Fibroblast of gingiva (primary cell): ENCODE results near the gene CST3.
"Not testable (repeated sequence)": the region's sequence is repeated elsewhere in the genome, so short reads cannot be mapped to it uniquely, and the experiment has no call there.

ENCODE experiments used
- DNase-seq: peaks from one replicate; pipeline ENCODE4 v3.0.0-alpha.2; 2011; ENCODE audit warnings: low read depth

The CST3 gene

DNA sequence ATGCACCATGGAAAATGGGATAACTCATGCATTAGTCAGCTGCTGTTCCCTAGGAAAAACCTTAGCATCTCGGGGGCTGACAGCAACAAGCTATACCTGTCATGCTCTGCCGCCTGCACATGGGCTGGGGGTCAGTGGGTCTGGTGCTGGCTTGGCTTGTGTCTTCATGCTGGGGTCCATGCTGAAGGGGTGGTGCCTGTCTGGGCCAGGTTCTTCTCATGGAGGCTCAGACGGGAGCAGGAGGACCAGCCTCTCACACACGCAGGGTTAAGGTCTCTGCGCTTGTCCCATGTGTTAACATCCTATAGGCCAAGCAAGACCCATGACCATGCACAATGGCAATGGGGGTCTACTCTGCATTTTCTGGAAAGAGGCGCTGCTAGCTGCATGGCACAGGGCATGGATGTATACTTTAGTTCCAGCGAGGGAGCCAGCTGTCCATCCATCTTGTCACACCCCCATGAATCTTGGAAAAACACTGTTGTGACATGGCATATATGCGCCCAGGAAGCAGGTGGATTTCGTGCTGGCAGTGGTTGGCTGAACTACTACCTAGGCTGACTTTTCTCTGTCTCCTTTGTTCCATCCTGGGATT lies 24.6 kb upstream of the CST3 start:
- no peak for DNase-seq

DNA sequence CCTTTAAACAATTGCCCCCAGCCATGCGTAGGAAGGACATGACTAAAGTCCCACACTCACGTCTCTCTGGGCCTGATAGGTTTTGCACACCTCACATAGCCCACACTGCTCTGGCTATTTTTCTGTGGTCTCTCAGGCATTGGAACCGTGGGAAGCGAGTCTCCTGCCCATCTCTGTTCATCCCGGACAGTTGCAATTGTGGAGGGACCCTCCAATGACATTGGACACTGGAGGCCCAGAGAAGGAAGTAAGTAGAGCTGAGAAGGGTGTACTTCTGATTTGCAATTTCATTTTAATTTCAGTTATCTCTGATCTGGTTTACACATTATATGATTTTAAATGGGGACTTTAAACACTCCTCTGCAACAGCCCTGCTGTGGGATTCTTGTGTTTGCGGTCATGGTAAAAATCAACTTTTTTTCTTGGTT lies 23.3 kb upstream of the CST3 start:
- DNase-seq = no peak

DNA sequence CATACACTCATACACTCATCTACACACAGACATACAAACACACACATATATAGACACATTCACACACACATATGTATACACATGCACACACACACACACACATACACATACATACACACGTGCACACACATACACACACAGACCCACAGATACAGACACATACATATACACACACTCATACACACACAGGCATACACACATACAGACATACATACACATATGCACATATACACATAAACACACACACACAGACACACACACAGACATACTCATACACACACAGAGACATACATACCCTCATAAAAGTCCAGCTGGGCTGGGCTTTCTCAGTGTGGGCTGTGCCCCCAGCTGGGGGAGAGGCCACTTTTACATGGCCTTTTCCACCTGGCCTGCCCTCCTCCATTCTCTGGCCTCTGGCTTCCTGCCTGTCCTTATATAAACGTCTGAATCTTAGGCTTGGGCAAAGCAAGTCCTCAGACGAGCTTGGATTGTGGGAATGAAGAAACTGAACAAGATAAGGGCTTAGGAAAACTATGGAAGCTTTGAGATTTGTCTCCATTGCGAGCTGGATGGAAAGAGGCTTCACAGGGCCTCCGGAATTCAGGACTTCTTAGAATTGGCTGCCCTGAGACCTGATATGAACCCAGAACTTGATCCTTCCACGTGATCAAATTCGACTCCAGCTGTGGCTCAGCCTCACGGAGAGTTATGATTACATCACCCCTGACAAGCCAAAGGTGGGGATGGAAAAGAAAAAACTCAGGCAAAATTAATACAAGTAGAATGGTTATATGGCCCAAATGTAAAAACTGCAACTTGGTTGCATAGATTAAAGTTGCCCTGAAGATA lies 22.5 kb upstream of the CST3 start:
- DNase-seq = peak; percentile 78

DNA sequence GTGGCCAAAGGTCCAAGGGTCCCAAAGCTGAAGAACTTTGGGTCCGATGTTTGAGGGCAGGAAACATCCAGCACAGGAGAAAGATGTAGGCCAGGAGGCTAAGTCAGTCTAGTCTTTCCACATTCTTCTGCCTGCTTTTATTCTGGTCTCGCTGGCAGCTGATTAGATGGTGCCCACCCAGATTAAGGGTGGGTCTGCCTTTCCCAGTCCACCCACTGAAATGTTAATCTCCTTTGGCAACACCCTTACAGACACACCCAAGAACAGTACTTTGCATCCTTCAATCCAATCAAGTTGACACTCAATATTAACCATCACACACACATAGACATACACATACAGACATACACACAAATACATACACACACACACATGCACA lies 21.8 kb upstream of the CST3 start:
- DNase-seq = not testable (repeated sequence)

DNA sequence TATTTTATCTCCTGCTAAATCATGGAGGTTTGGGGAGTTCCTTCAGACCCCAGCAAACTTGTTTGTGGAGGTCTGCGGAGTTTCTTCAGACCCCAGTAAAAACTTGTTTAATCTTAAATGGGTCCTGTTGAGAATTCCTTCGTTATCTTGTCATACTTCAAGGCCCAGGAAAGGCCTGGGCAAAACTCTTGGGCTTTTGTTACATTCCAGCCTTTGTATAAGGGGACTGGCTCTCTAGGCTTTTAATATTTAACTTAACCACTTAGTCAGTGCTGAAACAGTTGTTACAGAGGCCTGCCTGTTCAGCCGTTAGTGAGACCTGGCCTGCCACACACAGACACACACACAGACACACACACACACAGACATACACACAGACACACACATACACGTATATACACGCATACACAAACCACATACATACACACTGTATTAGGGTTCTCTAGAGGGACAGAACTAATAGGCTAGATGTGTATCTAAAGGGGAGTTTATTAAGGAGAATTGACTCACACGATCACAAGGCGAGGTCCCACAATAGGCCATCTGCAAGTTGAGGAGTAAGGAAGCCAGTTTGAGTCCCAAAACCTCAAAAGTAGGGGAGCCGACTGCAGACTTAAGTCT lies 21.3 kb upstream of the CST3 start:
- no peak for DNase-seq

- no peak for DNase-seq
Observed at GRCh38 chr20:23658336-23658735, 20.6 kb upstream of the CST3 start.

DNA sequence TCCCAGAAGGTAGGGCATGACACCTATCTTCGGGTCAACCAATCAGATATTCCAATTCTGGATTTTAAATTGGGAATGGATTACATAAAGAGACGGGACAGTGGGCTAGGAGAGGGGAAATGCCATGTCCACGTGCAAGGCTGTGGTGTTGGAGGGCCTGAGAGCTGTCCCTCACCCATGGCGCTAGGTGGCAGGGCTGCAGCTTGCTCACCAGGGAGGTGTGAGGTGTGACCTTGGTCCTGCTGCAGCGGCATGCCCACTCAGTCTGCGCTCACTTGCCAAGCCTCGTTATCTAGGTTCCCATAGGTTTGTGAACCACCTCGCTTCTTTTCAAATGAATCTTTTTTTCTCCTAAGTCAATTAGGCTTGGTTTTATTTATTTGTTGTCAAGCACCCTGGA lies 19.4 kb upstream of the CST3 start:
- no peak for DNase-seq

GRCh38 chr20:23656372-23656771 lies 18.6 kb upstream of the CST3 start:
- DNase-seq = no peak

DNA sequence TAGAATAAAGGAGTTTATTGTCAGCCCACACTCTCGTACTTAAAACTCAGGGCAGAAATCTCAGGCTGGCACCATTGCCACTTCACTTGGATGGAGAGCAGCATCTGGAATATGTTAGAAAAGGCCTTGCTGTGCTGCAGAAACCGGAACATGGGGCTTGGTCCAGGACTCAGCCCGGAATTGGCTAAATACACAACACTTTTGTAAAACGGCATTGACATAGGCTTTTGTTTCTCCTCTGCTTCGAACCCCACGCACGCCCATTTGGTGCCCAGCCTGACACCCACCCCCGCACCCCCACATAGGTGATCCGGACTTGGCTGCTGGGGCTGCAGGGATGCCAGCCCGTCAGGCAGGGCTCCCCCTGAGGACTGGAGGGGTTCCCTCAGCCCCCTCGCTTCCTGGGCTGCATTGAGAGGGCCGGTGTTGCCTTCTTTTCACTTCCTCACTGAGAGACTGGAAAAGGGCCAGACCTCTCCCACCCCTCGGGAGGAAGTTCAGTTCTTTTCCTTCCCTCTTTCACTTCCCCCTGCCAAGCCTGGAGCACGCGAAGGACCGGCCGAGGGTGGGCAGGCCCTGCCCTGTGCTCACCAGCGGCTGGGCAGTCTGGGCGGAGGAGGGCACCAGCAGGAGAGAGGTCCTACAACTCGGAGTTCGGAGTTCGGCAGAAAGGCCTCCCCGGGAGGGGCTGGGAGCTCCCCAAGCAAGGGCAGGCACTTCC lies 17.9 kb upstream of the CST3 start:
- peak; percentile 34 for DNase-seq

- DNase-seq = no peak
Observed at GRCh38 chr20:23654717-23655116, 17.0 kb upstream of the CST3 start.

DNA sequence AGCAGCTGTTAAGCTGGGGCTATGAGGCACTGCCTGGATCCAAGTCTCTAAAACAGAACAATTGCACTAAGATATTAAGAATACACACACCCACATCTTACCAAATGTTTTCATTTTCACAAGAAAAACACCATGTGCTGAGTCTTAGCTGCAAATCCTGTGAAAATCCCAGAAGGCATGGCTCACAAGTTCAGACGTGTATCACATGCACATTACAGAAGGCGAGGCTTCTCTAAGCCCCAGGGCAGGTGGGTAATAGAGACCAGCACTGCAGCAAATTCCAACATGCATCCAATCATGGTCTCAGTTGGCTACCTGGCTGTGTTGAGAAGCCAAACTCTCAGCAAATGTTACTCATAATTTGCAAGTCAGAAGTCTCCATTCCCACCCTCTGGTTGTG lies 16.2 kb upstream of the CST3 start:
- DNase-seq = no peak

GRCh38 chr20:23653400-23653938 lies 15.7 kb upstream of the CST3 start:
- DNase-seq = no peak

DNA sequence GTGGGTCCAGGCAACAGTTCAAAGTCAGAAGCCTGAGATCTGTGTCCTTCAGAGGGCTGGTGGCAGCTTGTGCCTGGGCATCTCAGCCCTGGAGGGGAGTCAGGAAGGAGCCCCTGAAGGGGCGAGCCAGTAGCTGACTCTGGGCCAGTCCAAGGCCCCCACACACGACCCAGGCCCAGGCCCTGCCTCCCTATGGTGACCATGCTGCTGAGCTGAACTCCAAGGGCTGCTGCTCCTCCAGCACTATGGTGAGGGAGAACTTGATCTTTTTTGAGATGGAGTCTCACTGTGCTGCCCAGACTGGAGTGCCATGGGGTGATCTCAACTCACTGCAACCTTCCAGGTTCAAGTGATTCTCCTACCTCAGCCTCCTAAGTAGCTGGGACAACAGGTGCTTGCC lies 15.2 kb upstream of the CST3 start:
- DNase-seq = no peak

- DNase-seq = no peak
Observed at GRCh38 chr20:23652371-23652770, 14.6 kb upstream of the CST3 start.

- no peak for DNase-seq
Observed at GRCh38 chr20:23651117-23651516, 13.4 kb upstream of the CST3 start.

- DNase-seq = no peak
Observed at GRCh38 chr20:23649830-23650417, 12.2 kb upstream of the CST3 start.

GRCh38 chr20:23649242-23649641 lies 11.5 kb upstream of the CST3 start:
- no peak for DNase-seq

- no peak for DNase-seq
Observed at GRCh38 chr20:23647346-23647745, 9.6 kb upstream of the CST3 start.

- no peak for DNase-seq
Observed at GRCh38 chr20:23646106-23646873, 8.5 kb upstream of the CST3 start.

DNA sequence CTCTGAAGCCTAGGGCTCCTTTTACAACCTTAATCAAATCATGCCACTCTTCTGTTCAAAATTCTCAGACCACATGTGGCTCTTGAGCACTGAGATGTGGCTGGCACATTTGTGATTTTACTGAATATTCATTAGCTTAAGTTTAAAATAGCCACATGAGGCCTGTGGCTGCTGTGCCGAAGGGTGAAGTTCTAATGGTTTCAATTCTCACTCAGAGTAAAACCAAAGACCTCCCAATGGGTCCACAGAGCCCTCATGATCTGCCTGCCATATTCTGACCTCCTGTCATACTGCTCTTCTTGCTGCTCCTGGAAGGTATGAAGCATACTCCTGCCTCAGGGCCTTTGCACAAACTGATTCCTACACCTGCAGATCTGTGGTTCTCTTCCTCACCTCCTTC lies 7.8 kb upstream of the CST3 start:
- DNase-seq = no peak

- DNase-seq = no peak
Observed at GRCh38 chr20:23644164-23644563, 6.4 kb upstream of the CST3 start.
